Neural cell (in vitro differentiated cells): ENCODE results near the gene GNG14.

Experiments used
- RAD21 ChIP-seq: fragments of 450-650 bp; conservative IDR thresholded peaks from 2 replicates; pipeline ENCODE4 v1.6.1; 2014; ENCODE audit warnings: antibody characterized with exemption, mild to moderate bottlenecking, moderate library complexity
- TAF1 ChIP-seq: IDR thresholded peaks from 2 replicates; pipeline ENCODE4 v1.6.1; 2012; ENCODE audit warnings: low read depth
- TF ChIP-seq, protein P1 (sequence below): fragments of 450-650 bp; IDR thresholded peaks from 2 replicates; pipeline ENCODE4 v1.5.1; 2014; ENCODE audit warnings: antibody characterized with exemption, mild to moderate bottlenecking, moderate library complexity; ENCODE audit not compliant: poor library complexity, severe bottlenecking

DNA sequence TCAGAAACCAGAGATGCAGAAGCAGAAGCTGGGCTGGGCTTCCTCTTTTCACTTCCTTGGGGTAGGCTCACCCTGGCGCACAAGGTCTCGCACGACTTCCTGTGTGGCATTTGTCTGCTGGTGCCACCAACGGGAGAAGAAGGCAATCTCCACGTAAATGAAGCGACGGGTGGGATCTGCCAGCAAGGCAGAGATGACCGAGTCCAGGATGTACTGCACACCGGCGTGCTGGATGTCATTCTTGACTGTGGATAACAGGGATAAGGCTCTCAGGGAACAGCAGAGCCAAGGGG, 22.6 kb upstream of the GNG14 start:
- no peak for TF ChIP-seq TAF1
- TF ChIP-seq RAD21 = no peak
- TF ChIP-seq, protein P1, sequence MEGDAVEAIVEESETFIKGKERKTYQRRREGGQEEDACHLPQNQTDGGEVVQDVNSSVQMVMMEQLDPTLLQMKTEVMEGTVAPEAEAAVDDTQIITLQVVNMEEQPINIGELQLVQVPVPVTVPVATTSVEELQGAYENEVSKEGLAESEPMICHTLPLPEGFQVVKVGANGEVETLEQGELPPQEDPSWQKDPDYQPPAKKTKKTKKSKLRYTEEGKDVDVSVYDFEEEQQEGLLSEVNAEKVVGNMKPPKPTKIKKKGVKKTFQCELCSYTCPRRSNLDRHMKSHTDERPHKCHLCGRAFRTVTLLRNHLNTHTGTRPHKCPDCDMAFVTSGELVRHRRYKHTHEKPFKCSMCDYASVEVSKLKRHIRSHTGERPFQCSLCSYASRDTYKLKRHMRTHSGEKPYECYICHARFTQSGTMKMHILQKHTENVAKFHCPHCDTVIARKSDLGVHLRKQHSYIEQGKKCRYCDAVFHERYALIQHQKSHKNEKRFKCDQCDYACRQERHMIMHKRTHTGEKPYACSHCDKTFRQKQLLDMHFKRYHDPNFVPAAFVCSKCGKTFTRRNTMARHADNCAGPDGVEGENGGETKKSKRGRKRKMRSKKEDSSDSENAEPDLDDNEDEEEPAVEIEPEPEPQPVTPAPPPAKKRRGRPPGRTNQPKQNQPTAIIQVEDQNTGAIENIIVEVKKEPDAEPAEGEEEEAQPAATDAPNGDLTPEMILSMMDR = no peak
